Tibial nerve (tissue), 4 donors: ENCODE results near the gene SSTR4.

Experiments
- CTCF ChIP-seq, 5 experiments: fragments of 200-600 bp in 3 of 5; fragments of 450-650 bp in 2 of 5; sonication (generic) in 3 of 5; IDR thresholded peaks; one replicate each; pipeline ENCODE4 v1.5.1; 2016 to 2019; ENCODE audit warnings: antibody characterized with exemption in 5 of 5, mild to moderate bottlenecking in 3 of 5, moderate library complexity in 2 of 5
- EP300 ChIP-seq, 2 donors: sonication (generic); formaldehyde crosslinking; IDR thresholded peaks; one replicate each; pipeline ENCODE4 v1.6.1; 2017; ENCODE audit warnings: antibody characterized with exemption in 2 of 2, mild to moderate bottlenecking in 1 of 2
- POLR2A ChIP-seq, 2 donors: fragments of 450-650 bp; IDR thresholded peaks; one replicate each; pipeline ENCODE4 v1.6.1; 2017; ENCODE audit warnings: antibody characterized with exemption in 2 of 2, mild to moderate bottlenecking in 2 of 2, moderate library complexity in 2 of 2

- TF ChIP-seq CTCF (IDR thresholded peaks at IDR 0.05): no peak
- no peak for TF ChIP-seq POLR2A (IDR thresholded peaks at IDR 0.05)
- no peak for TF ChIP-seq EP300 (IDR thresholded peaks at IDR 0.05)
These were observed 11.4 kb upstream of the SSTR4 start for GRCh38 chr20:23023621-23024177.
